GM21367 (cell line): ENCODE measurements around the gene TRAF1.
"Not testable (repeated sequence)": the region's sequence is repeated elsewhere in the genome, so short reads cannot be mapped to it uniquely, and the experiment has no call there.

Source experiments
- ATAC-seq: cut with Tn5 transposase; IDR thresholded peaks from one replicate; pipeline ENCODE4 v1.9.1; 2021; ENCODE audit not compliant: unreplicated experiment

TRAF1 gene

DNA sequence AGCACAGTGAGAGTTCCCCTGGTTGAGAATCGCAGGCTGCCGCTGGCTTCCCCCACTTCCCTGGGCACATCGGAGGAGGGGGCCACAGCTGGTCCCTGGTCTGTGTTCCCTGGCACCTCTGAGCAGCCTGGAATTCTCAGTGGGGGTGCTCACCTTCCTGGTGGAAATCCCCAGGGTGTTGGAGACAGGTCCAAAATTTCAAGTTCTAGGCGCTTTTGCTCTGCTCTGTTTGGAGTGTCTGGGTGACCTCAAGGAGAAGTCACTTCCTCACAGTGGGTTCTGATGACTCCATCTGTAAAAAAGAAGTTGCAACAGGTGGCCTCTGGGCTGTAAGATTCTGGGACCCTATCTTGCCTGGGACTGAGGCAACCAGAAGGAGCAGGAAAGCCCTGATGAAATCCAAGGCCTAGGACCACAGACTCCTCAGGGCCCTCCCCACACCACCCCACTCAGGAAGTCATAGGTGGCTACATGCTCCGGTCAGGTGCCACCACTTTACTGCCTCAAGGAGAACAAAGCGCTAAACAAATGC, at the start of gene TRAF1:
Gene TRAF1 (minus strand): TSS at position 400 of the 532 bp plus-strand sequence. CDS start 721 bp downstream, outside the sequence.
- ATAC-seq, result peak; percentile 7

- ATAC-seq, result no peak
Observed at GRCh38 chr9:120974921-120975320, 48.3 kb upstream of the TRAF1 start.

DNA sequence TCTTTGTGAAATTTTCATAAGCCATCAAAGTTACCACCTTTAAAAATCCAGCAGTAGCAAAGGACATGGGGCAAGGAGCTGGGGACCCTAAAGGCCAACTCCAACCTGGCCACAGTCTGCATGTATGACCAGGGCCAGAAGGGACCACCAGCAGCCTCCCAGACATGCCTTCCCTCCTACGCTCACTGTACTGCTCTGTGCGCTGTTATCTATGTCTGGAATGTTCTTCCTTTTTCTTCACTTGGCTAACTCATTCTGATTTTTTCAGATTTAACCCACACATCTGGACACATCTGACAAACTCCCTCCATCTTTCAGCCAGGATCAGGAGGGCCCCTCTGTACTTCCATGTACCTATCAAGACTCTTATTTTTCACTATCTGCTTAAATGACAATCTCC, 47.6 kb upstream of the TRAF1 start:
- no peak for ATAC-seq

GRCh38 chr9:120971938-120972337, 45.3 kb upstream of the TRAF1 start:
- ATAC-seq, result no peak

DNA sequence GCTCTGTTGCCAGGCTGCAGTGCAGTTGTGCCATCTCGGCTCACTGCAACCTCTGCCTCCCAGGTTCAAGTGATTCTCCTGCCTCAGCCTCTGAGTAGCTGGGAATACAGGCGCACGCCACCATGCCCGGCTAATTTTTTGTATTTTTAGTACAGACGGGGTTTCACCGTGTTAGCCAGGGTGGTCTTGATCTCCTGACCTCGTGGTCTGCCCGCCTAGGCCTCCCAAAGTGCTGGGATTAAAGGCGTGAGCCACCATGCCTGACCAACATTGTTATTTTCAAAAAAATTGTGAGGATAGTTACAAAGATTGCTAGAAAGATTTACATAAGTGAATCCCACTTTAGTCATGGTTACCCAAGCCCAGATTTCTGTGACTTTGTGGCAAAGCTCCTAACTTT, 44.9 kb upstream of the TRAF1 start:
- ATAC-seq, result not testable (repeated sequence)

- ATAC-seq, result no peak
Observed at GRCh38 chr9:120970244-120970643, 43.6 kb upstream of the TRAF1 start.

GRCh38 chr9:120966013-120966369, 39.4 kb upstream of the TRAF1 start:
- ATAC-seq, result no peak

- ATAC-seq, result no peak
Observed at GRCh38 chr9:120965344-120966012, 38.9 kb upstream of the TRAF1 start.

DNA sequence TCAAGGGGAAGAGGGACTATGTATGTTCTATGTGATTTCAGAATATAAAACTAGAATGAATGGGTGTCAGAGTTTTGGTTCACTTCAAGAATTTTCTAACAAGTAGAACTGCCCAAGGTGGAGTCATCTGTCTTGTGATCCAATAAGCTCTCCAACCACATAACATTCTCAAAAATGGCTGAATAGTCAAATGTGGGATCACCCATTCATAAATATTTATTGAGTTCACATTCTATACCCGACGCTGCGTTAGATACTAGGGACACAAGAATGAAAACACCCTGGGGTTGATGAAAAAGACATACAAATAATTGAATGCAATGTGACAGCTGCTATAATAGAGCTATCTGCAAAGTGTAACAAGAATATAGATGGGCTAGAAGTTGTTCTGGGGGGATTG, 35.3 kb upstream of the TRAF1 start:
- no peak for ATAC-seq

DNA sequence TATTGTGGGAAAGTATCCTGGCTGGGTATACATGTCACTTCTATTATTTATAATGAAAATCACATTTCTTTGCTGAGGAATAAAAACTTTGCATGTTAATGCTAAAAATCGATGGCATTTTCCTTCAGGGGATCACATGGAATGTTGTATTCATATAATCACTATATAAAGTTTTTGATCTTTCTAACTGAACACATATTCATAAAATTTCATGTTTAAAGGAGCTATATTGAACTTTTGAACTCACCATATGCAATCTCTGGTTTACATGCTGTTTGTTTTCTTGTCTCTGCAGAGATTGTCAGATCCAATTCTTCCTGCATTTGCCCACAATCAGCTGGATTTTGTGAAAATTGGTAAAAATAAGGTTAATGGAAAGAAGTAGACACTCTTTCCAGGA, 33.4 kb upstream of the TRAF1 start:
- no peak for ATAC-seq

GRCh38 chr9:120956862-120957261, 30.3 kb upstream of the TRAF1 start:
- no peak for ATAC-seq

DNA sequence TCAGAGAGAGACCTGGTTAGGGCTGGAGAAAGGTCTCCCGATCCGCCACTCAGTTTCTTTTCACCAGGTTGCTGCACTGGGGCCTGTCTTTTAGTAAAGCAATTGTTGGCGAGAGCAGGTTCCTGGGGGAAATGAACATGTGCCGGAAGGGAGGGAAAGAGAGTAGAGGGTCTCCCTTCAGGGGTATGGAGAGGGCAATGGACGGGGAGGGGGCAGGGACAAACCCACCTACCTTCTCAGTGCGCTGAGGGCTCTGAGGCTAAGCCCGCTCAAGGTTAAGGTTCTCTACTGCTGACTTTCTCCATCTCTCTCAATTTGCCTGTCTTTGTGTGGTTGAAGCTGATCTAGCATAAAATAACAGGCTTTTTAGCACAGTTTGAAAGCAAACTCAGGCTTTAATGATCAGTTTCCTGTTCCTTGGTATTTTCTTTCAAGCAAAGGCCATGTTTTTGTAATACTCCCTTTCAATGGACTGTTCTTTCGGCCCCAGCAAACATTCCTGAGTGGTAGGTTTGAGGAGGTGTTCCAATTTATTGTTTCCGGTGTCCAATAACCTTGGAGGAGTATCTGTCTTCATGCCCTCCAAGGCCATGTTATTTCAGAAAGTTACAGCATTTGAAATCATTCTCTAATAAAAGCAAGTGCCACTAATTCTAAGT, 25.5 kb upstream of the TRAF1 start:
- no peak for ATAC-seq

DNA sequence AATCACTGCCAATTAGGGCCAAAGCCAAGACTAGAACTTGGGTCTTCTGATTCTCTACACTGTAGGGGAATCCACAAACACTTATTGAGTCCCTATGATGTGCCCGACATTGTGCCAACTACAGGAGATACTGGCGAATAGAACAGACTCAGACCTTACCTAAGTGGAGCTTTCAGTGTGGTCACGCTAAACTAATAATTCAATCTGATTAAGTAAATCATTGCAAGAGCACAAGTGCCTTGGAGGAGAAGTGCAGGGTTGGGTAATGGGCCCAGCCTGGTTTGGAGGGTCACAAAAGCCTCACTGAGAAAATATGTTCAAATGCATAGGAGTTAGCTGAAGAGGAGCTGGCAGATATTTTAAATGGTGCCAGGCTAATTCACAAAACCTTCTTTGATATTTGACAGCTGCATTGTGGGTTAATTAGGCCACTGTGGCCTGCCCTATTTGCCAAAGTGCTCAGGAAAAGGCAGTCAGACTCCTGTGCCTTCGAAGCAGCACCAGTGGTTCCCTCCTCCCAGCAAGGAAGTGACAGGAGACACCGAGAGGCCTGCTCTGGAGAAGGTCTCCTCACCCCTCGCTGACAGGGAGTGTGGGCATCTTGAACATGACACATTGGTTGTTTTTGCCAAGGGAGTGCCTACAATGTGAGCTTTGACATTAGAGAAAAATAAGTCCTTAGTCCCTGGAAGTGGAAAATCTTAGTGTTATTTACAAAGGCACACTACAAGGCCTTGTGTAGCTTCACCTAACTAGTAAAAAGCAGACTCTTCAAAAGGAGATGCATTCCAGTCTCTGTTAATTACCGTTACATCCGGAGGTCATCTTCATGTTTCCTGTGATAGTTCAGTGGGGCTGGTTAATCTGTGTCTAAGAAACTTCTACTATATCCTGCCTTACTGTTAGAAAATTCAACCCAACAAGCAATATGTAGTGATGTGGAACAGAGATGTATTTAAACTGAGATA, 24.1 kb upstream of the TRAF1 start:
- no peak for ATAC-seq

DNA sequence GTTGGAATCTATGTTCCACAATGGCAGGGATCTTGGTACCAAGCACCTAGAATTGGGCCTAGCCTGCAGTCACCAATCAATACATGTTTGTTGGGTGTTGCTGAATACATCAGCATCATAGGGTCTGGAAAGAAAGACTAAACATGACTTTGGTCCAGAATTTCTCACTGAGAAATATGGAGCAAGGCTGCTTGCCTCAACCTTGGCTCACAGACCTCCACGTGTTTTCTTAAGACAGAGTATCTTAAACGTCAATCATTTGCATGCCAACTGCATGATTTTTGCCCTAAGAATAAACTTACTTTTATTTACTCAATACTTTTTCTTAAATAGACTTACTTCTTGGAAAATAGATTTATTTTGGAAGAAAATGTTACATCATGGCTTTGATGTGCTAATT, 22.7 kb upstream of the TRAF1 start:
- ATAC-seq, result no peak

- no peak for ATAC-seq
Observed at GRCh38 chr9:120948824-120949223, 22.2 kb upstream of the TRAF1 start.

DNA sequence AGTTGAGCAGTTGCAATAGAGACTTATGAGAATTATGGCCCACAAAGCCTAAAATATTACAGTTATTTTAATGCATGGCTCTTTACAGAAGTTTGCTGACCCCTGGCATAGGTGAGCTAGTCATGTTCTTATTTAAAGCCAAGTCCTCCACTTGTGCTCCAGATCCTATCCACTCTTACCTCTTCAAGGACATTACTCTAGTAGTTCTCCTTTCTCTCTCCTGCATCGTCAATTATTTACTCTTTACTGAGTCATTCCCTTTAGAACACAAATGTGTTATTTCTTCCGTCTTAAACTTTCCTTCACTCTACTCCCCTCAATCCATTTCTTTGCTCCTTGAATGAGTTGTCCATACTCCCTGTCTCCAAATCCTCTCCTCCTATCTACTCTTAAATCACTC, 20.6 kb upstream of the TRAF1 start:
- no peak for ATAC-seq

DNA sequence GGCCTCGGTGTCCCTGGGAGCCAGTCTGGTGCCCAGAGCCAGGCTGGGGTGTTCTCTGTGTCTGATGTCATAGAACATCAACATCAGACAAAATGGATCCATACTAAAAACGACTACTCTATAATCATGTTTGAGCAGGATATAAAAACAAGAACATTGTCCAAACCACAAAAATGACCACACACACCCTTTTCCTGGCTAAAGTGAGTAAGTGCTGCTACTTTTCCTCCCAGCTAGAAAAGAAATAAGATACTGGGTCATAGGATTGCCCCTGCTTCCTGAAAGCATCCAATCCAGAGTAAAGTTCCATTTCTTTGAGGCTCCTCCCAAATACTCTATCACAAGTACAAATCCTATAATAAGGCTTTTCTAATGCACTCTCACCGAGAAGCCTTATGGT, 19.7 kb upstream of the TRAF1 start:
- no peak for ATAC-seq

- ATAC-seq, result no peak
Observed at GRCh38 chr9:120944948-120945347, 18.4 kb upstream of the TRAF1 start.

- ATAC-seq, result peak; percentile 94
Observed at GRCh38 chr9:120944434-120944843, 17.8 kb upstream of the TRAF1 start.

- no peak for ATAC-seq
Observed at GRCh38 chr9:120942186-120943001, 15.8 kb upstream of the TRAF1 start.
